ENCODE data around the gene MYO10.
"Not testable (repeated sequence)": the region's sequence is repeated elsewhere in the genome, so short reads cannot be mapped to it uniquely, and the experiment has no call there.

The MYO10 gene

DNA sequence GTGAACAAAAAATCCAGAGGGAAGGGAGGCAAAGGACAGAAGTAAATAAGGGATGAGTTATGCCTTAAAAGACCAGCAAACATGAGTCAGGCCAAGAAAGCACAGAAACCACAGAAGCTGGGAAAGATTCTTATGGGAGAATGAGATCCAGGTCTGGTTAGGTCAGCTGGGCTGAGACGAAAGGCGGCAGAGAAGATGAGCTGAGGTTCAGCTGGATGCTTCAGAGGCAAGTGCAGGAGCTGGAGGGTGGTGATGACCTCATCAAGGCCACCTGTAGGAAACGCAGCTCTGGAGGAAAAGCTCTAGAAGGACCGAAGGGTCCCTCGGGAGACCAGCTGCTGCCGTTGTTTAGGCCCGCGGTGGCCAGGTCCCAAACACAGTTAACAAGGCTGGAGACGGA is 152.0 kb downstream of the MYO10 start:
- peak; percentile 66 for DNase-seq (ENCODE audit: low read depth)

DNA sequence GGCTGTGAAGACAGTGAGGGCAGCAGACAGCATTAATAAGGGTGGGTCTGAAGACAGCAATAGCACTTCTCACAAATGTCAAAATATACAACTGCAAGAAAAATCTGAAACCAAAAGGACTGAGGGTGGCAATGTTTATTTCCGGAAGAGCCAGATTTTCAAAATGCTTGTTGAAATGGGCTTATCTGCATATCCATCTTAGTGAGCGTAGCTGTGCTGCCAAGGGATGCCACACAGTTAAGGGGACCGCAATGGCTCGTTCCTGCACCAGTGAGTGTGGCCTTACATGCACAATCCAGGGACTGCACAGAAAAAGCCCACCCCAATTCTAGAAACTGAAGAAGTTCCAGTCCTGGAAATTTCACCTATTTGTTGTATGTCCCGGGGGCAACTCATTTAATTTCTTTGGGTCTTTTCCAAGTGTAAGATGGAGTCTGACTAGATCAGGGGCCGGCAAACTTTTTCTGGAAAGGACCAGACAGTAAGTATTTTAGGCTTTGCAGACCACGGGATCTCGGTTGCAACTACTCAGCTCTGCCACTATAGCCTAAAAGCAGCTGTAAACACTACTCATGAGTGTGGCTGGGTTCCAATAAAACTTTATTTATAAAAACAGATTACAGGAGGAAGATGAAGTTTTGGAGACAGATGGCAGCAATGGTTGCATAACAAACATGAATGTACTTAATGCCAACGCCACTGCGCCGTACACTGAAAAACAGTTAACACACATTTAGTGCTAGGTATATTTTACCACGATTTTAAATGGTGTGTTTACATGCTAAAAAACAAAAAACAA is 154.1 kb downstream of the MYO10 start:
- DNase-seq (ENCODE audit: low read depth), result no peak

DNA sequence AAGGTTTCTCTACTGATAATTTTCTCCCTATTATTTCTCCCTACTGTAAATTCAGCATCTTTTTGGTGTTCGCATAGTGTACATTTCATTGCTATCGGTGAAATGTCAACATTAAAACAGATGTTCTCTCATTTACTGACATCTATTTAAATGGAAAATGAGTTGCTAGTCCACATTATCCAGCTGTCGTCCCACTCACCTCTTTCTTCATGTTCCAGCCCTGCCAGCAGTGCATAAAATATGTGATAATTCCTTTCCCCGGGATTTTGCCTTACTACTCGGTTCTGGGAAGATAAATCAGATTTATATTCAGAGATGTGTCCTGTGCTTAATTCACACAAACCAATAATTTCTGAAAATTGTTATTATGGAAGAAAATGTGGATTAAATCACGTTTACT is 155.8 kb downstream of the MYO10 start:
- DNase-seq (ENCODE audit: low read depth), result no peak

- no peak for DNase-seq (ENCODE audit: low read depth)
These were observed 158.7 kb downstream of the MYO10 start for GRCh38 chr5:16777432-16777831.

GRCh38 chr5:16776611-16777251 is 159.4 kb downstream of the MYO10 start:
- no peak for DNase-seq (ENCODE audit: low read depth)

DNA sequence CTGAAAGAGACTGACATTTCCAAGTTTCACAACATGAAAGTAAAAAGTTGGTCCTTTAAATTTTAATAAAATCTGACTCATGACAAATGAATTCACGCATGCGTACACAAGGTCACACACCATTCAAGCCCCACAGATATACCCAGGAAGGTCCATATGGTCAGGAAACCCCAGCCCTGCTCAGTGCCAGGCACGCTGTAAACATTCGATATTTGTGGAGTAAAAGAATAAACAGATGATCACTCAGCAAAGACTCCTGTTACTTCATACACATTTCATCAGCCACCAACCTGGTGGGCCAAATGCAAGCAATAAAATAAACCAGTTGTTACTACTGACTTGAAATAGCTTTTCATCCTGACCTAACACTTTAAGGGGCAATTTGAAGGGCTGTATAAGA is 161.3 kb downstream of the MYO10 start:
- peak; percentile 22 for DNase-seq (ENCODE audit: low read depth)

DNA sequence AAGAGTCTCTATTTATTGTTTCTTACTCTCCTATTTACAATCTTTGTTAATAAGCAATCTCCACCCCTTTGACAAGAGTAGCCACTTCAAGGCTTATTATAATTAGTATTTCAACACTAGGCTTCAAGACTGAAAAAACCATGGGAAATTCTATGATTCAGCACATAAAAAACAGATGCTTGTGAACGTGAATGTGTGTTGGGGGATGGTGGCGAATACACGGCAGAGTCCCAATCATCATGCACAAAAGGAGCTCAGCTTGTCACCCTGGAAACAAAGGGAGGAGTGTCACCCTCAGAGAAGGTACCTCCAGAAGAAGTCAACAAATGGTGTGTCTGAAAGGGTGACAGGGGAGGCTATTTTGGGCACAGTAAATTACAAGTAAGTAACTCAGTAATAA is 162.1 kb downstream of the MYO10 start:
- peak; percentile 71 for DNase-seq (ENCODE audit: low read depth)

- DNase-seq (ENCODE audit: low read depth), result no peak
These were observed 163.5 kb downstream of the MYO10 start for GRCh38 chr5:16772556-16772955.

DNA sequence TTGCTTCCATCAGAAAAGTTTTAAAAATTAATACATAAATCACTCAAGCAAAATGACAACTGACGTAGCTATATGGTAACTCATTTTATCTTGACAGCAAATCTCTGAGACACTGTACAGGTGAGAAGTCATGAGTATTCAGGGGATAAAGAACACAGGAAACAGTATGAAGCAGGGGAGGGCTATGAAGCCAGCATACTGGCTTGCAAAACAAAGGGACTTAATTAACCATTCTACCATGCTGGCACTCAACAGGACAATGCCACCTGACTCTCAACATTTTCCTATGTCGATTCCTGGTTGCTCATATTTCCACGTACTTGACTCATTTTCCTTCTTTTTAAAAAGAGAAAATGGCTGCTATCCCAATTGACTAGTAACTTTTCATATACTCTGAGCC is 167.9 kb downstream of the MYO10 start:
- DNase-seq (ENCODE audit: low read depth), result no peak

DNA sequence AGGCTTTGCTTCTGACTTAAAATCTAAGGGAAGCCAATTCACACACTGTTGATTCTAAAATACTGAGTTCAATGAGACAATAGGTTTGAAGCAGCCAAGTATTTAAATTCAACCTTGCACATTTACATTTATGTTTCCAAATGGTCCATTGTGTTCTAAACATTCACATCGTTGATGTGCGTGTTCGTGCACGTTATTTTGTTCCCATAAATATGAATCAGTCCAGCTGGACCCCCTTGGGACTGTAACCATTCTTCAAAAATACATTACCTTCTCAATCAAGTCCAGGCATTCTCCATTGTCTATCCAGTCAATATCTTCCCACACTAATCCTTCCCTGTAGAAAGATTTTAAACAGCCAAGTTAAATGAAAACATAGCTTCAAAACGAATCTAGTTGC is 172.9 kb downstream of the MYO10 start:
- no peak for DNase-seq (ENCODE audit: low read depth)

GRCh38 chr5:16759147-16759773 is 176.8 kb downstream of the MYO10 start:
- DNase-seq (ENCODE audit: low read depth), result no peak

DNA sequence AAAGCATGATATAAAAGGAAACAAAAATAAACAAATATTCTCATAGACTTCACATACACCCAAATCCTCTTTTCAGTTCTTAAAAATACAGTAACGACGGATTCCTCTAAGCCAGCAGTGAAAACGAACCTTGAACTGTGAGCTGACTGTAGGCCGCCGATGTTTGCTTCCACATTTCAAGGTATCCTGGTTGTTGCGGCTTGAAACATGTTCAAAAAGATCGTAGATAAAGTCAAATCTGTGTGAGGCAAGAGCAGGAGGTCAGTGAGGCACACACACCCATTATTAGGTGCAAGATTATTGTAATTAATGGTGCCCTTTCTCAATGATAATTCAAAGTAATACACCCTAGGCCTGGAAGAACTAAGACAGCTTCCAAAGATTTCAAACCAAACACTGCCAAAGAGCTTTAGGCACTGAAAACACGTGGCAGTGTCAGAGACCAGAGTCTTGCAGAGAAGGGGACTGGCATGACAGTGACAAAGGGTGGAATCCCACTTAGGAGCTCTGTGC is 178.0 kb downstream of the MYO10 start:
- no peak for DNase-seq (ENCODE audit: low read depth)

GRCh38 chr5:16757577-16757976 is 178.5 kb downstream of the MYO10 start:
- not testable (repeated sequence) for DNase-seq (ENCODE audit: low read depth)

DNA sequence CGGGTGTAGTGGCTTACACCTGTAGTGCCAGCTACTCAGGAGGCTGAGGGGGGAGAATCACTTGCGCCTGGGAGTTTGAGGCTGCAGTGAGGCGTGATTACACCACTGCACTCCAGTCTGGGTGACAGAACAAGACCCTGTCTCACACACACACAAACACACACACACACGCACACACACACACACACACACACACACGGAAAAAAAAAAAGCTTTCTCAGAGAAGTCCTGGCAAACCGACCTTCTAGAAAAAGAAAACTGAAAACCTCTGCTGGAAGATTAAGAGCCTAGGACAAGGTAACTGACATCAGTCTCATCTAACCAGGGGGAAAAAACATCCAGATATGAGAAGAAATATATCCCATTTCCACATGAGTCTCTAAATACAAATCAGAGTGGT is 178.9 kb downstream of the MYO10 start:
- DNase-seq (ENCODE audit: low read depth), result no peak

GRCh38 chr5:16756692-16757091 is 179.4 kb downstream of the MYO10 start:
- no peak for DNase-seq (ENCODE audit: low read depth)

DNA sequence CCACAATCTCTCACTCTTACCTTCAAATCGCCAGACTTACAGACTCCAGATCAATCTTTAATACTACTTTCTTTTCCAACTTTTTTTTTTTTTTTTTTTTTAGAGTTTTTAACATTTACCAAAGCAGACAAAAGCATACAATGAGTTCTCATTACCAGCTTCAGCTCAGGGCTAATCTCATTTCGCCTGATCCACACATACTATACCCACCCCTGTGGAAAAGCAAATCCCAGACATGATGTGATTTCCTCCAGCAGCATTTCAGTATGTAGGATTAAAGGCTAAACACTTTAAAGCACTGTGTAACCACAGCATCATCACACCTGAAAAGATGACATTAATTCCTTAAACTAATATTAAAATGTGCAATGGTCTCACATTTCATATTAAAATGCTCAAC is 180.4 kb downstream of the MYO10 start:
- DNase-seq (ENCODE audit: low read depth), result no peak

DNA sequence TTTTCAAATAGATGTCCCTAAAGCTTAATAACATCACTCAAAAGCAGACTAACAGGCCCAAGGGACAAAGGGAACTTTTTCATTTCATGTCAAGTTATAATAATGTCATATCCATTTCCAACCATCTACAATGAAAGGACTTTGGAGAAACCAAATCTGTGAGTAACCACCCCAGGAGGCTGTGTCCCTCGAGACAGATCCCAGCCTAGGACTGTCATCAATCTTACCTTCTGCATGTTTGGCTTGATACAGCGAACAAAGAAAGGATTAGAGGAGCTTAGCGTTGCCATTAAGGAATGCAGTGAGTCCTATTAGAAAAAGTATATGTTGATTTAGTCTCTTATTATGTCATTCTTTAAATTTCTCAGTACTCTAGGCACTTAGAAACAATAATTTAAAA is 181.5 kb downstream of the MYO10 start:
- DNase-seq (ENCODE audit: low read depth), result no peak

DNA sequence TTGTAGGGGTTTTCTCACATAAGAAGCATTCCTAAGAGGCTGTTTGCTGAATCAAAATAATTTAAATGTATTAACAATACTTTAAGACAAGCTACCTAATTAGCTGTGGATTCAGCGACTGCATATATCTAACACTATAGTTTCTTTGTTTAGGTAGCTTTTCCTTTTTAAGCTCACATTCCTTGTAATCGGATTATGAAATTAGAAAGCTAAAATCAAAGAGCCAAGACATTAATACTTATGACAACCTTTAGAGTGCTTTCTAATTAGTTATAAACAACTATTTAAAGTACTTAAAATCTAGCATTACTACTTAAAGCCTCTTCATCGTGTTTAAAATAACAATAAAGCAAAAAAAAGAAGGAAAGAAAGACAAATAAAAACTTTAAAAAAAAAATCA is 182.0 kb downstream of the MYO10 start:
- no peak for DNase-seq (ENCODE audit: low read depth)

DNA sequence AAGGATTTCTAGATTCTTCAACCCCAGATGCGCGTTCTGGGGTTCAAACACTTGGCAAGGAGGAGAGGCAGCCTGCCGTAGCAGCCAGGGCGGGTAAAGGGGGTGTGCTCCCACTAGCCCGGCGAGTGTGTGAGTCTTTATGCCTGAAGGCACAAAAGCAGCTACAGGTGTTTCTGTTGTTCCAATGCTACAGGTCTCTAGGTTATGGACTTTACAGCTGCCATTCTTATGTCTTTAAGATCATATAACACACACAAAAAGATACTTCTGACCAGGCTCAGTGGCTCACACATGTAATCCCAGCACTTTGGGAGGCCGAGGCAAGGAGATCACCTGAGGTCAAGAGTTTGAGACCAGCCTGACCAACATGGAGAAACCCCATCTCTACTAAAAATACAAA is 185.6 kb downstream of the MYO10 start:
- DNase-seq (ENCODE audit: low read depth), result no peak

- no peak for DNase-seq (ENCODE audit: low read depth)
These were observed 186.5 kb downstream of the MYO10 start for GRCh38 chr5:16749626-16750025.

- DNase-seq (ENCODE audit: low read depth), result no peak
These were observed 191.8 kb downstream of the MYO10 start for GRCh38 chr5:16744164-16744880.

- peak; percentile 31 for DNase-seq (ENCODE audit: low read depth)
These were observed 193.2 kb downstream of the MYO10 start for GRCh38 chr5:16742938-16743337.
